Mucosa of descending colon (tissue), 3 donors: ENCODE measurements around the gene C16orf90. TPM values are rescaled to one million over a fixed set of nuclear protein-coding genes. Genes with fewer than 3 reads are reported as not detected.

ENCODE experiments used
- ATAC-seq: fragments of 200-7000 bp; cut with Tn5 transposase; one replicate; pipeline ENCODE4 v1.9.1; 2020; ENCODE audit warnings: mild to moderate bottlenecking, moderate library complexity
- DNase-seq, 3 donors: peaks; one replicate each; pipeline ENCODE4 v3.0.0-alpha.2; 2020
- H3K36me3 ChIP-seq: fragments of 200-600 bp; one replicate; pipeline ENCODE4 v1.8.0; 2021; ENCODE audit warnings: low read depth, mild to moderate bottlenecking
- H3K4me1 ChIP-seq: fragments of 200-600 bp; one replicate; pipeline ENCODE4 v1.8.0; 2021; ENCODE audit warnings: low read depth, mild to moderate bottlenecking
- H3K4me3 ChIP-seq: fragments of 200-600 bp; one replicate; pipeline ENCODE4 v1.8.0; 2021; ENCODE audit warnings: mild to moderate bottlenecking
- H3K9me3 ChIP-seq: fragments of 200-600 bp; one replicate; pipeline ENCODE4 v1.8.0; 2021; ENCODE audit warnings: mild to moderate bottlenecking
- intact Hi-C, 2 donors: fragments of 100-400 bp; cut with DNase I in 1 of 2; cut with micrococcal nuclease in 1 of 2; formaldehyde crosslinking; loops; one replicate each; pipeline versions ENCODE4 v1.11.0 to v1.11.1; 2022; cut with DNase I, micrococcal nuclease
- total RNA-seq, 3 donors: library from RNA; stranded (reverse); fragmentation: NEBNext Ultra II Directional in 2 of 3; extraction: Animal tissue kit (Norgen Biotek cat#: 25700) in 2 of 3; gene quantifications; one replicate each; pipeline versions ENCODE4 v1.2.1 to v1.2.4, GENCODE V29; 2021 to 2023
- TF ChIP-seq, protein P1 (sequence below): fragments of 200-600 bp; IDR thresholded peaks from one replicate; pipeline ENCODE4 v1.8.0; 2022; ENCODE audit warnings: antibody characterized with exemption, mild to moderate bottlenecking
- donor health status: DM: no; HTN: no; CAD: no; lungs with moderate emphysema.
- donor health status: DM: no; HTN: no; CAD: no.
- donor health status: DM: no; HTN: yes; CAD: no.

C16orf90 gene
- total RNA-seq, 3 donors from 2014 or later = not detected

DNA sequence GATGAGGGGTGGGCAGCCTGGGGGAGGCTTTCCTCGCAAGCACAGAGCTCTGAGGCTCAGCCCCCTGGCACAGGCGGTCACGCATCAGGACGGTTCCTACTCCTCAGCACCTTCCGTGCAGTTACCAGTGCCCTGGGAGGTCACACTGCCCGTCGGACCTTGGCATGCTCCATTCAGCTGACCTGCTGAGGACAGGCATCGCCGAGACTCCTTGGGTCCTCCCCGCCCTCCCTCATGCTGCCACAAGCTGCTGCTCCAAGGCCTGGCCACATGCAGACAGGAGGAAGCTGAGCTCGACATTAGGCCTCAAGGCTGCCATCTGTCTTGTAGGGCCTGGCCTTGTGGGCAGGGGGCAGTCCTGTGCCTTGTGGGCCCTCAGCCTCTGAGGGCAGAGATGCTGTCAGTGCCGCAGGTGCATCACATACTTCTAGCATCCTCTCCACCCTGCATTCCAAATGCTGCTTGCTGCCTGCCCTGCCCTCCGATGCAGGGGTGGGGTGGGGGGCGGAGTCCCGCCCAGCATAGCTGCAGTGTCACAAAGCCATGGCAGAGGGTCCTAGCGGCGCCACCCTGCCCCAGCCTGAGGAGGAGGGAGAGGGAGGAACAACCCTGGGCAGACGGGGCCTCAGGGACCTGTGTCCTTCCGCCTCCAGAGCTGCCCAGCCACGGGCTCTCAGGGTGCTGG lies 9.3 kb downstream of the C16orf90 start:
- H3K4me1 ChIP-seq = no peaks in the 10 kb centered on the region
- intact Hi-C loops = no loop called here
- no peak overlapping the region for H3K4me3 ChIP-seq
- no peaks in the 10 kb centered on the region for H3K9me3 ChIP-seq
- peaks cover 23% of the 10 kb centered on the region for H3K36me3 ChIP-seq
- TF ChIP-seq, protein P1, sequence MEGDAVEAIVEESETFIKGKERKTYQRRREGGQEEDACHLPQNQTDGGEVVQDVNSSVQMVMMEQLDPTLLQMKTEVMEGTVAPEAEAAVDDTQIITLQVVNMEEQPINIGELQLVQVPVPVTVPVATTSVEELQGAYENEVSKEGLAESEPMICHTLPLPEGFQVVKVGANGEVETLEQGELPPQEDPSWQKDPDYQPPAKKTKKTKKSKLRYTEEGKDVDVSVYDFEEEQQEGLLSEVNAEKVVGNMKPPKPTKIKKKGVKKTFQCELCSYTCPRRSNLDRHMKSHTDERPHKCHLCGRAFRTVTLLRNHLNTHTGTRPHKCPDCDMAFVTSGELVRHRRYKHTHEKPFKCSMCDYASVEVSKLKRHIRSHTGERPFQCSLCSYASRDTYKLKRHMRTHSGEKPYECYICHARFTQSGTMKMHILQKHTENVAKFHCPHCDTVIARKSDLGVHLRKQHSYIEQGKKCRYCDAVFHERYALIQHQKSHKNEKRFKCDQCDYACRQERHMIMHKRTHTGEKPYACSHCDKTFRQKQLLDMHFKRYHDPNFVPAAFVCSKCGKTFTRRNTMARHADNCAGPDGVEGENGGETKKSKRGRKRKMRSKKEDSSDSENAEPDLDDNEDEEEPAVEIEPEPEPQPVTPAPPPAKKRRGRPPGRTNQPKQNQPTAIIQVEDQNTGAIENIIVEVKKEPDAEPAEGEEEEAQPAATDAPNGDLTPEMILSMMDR = no peak
- ATAC-seq (no peak), DNase-seq (peak in 2 of 3 donors; percentile 24 to 48)

DNA sequence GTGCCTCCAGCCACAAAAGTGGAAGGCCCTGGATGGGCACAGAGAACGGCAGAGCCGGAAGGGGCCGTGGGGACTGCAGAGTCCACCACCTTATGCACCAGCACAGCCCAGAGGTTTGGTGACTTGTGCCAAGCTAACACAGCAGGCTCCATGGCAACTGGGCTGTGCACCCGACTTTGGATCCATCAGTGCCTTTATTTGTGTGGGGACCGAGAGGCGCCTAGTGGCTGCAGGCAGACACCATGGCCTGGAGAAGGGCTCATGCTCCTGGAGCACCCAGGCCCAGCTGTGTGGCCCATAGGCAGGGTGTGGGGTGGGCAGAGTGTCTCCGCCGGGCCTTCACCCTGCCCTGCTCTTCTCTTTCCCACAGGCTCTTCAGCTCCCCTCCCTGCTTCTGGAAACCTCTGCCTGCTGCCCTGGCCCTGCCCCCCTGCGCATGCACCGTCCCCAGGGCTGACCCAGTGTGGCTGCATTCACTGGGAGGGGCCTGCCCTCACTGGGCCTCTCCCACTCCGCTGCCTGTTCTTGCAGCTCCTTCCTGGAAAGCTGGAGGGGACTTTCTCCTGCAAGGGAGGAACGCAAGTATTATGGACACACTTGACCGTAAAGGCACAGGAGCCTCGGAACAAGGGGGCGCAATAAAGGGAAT lies 10.1 kb downstream of the C16orf90 start:
- TF ChIP-seq, protein P1 = no peak
- DNase-seq = peak in 2 of 3 donors; percentile 21 to 34
- H3K9me3 ChIP-seq = no peaks in the 10 kb centered on the region
- H3K4me1 ChIP-seq = no peaks in the 10 kb centered on the region
- ATAC-seq = no peak
- H3K4me3 ChIP-seq = no peak overlapping the region
- H3K36me3 ChIP-seq = peaks cover 23% of the 10 kb centered on the region
- intact Hi-C loops = no loop called here

DNA sequence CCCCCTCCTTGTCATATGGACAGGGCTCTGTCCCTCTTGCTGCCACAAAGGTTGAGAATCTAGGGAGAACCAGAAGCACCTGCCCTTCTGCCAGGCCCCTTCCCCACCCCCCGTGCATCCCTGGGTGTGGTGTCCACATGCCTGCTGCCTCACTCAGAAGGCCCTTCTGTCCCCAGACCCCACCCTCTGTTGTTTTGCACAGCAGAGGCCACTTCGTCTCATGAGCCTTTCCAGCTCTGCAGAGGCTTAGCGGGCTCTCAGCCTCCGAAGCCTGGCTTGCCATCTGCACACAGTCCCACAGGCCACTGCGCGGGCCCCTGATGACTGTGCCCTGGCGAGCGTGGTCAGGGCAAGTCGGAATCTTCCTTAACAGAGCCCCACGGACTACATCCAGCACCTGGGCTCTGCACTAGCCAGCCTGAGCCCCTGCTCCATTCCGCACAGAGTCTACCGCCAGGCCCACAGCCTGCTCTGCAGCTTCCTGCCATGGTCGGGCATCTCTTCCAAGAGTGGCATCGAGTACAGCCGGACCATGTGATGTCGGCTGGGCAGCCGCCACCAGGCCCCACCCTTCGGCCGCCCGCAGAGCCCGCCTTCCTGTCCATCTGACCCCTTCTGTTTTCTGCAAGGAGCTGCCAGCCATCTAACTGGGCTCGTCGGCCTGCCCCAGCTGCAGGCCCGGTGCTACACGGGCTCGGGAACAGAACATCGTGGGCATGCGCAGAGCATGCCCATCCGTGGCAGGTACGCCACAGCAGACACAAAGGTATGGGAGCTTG lies 10.8 kb downstream of the C16orf90 start:
- TF ChIP-seq, protein P1 = no peak
- peak in 2 of 3 donors; percentile 18 to 39 for DNase-seq
- Histone ChIP-seq H3K36me3 (peaks cover 27% of the 10 kb centered on the region), H3K9me3 (no peaks in the 10 kb centered on the region), H3K4me3 (no peak overlapping the region), H3K4me1 (no peaks in the 10 kb centered on the region)
- intact Hi-C loops = no loop called here
- no peak for ATAC-seq

DNA sequence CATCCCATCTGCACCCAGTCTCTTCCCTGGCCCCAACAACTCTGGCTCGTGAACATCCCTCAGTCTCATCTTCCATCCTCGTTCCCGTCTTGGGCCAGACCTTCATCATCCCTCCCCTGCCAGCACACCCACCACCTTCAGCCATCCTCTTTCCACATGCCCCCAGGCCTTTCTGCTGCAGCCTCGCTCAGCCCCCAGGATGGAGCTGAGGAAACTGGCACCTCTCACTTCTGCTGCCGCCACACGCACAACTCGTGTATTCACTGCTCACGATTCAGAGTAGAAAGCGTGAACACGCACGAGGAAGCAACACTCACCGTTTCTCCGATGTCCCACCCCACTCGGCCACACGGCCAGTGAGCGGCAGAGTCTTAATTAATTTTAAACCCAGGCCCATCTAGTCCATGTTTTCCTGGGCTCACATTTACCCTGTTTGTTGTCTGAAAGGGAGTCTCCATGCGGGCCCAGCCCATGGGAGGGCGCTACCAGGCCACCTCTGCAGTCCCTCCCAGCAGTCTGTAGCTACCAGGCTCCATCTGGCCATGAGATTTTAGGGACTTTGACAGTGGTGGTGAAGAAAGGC lies 12.5 kb downstream of the C16orf90 start:
- no peak for ATAC-seq
- Histone ChIP-seq H3K36me3 (peaks cover 27% of the 10 kb centered on the region), H3K4me3 (no peak overlapping the region), H3K4me1 (peaks cover 8% of the 10 kb centered on the region), H3K9me3 (no peaks in the 10 kb centered on the region)
- DNase-seq = peak in 1 of 3 donors; percentile 17
- TF ChIP-seq, protein P1 = no peak
- intact Hi-C loops = no loop called here
